Omental fat pad (tissue), 4 donors: ENCODE measurements around the gene ARID3C. TPM values are rescaled to one million over a fixed set of nuclear protein-coding genes. Genes with fewer than 3 reads are reported as not detected.

Experiments
- ATAC-seq: fragments of 150-250 bp; one replicate; pipeline ENCODE4 v1.9.1; 2016; ENCODE audit warnings: mild to moderate bottlenecking, moderate library complexity; ENCODE audit not compliant: low FRiP score
- DNase-seq: peaks from one replicate; pipeline ENCODE4 v3.0.0-alpha.2; 2019; ENCODE audit warnings: low spot score
- CTCF ChIP-seq, 3 donors: fragments of 450-650 bp; IDR thresholded peaks; one replicate each; pipeline ENCODE4 v1.5.1; 2016 to 2017; ENCODE audit warnings: antibody characterized with exemption in 3 of 3, mild to moderate bottlenecking in 3 of 3, moderate library complexity in 2 of 3
- total RNA-seq, 4 donors: library from RNA; depleted of rRNA; stranded (reverse); fragments of >200 nt; gene quantifications; one replicate each; pipeline ENCODE4 v1.1.0, GENCODE V29; 2016

The ARID3C gene
- total RNA-seq, 4 donors from 2014 or later = not detected

- ATAC-seq (peak; percentile 85), DNase-seq (peak; percentile 97)
- TF ChIP-seq CTCF (IDR thresholded peaks at IDR 0.05) = no peak
These were observed 36.8 kb upstream of the ARID3C start for GRCh38 chr9:34665381-34666250.

GRCh38 chr9:34665067-34665380 is 36.2 kb upstream of the ARID3C start:
- DNase-seq = no peak
- no peak for ATAC-seq
- no peak for TF ChIP-seq CTCF (IDR thresholded peaks at IDR 0.05)

GRCh38 chr9:34664281-34665066 is 35.6 kb upstream of the ARID3C start:
- ATAC-seq = peak; percentile 49
- peak in 2 of 3 donors; percentile 51 to 67 for TF ChIP-seq CTCF (IDR thresholded peaks at IDR 0.05)
- peak; percentile 84 for DNase-seq

GRCh38 chr9:34663303-34663605 is 34.4 kb upstream of the ARID3C start:
- DNase-seq (no peak), ATAC-seq (no peak)
- no peak for TF ChIP-seq CTCF (IDR thresholded peaks at IDR 0.05)

- DNase-seq (no peak), ATAC-seq (no peak)
- no peak for TF ChIP-seq CTCF (IDR thresholded peaks at IDR 0.05)
These were observed 33.8 kb upstream of the ARID3C start, which contains the start of gene CCL27 for GRCh38 chr9:34662526-34663302. CCL27 (minus strand) TSS chr9:34662657; CDS start chr9:34662633, 24 bp downstream.

GRCh38 chr9:34659592-34660253 is 30.9 kb upstream of the ARID3C start:
- ATAC-seq (no peak), DNase-seq (no peak)
- no peak for TF ChIP-seq CTCF (IDR thresholded peaks at IDR 0.05)
